GF-D8 (cell line): ENCODE data around the gene DCBLD2.

Source experiments
- DNase-seq: peaks from one replicate; lab custom pipeline; 2025; lab: John Stamatoyannopoulos, UW

The DCBLD2 gene

GRCh38 chr3:98829246-98829832 is 72.2 kb downstream of the DCBLD2 start:
- no peak for DNase-seq

- DNase-seq: no peak
Observed at GRCh38 chr3:98827221-98827920, 74.1 kb downstream of the DCBLD2 start.

DNA sequence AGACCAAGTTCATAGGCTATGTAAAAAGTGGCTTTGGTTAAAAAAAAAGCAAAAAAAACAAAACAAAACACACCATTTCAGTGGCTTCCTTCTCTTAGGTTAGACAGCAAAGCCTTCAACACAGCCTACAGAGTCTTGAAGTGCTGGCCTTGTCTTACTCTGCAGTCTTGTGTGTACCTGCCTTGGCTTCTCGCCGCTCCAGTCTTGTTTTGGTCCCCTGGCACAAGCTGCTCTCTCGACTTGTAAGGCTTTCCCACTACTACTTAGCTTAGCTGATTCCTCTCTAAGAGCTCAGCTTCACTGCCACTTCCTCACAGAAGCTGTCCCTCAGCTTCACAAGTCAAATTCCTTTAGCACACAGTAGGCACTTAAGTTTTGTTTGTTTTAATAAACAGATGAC is 75.4 kb downstream of the DCBLD2 start:
- DNase-seq: no peak

GRCh38 chr3:98824256-98824655 is 77.2 kb downstream of the DCBLD2 start:
- no peak for DNase-seq

DNA sequence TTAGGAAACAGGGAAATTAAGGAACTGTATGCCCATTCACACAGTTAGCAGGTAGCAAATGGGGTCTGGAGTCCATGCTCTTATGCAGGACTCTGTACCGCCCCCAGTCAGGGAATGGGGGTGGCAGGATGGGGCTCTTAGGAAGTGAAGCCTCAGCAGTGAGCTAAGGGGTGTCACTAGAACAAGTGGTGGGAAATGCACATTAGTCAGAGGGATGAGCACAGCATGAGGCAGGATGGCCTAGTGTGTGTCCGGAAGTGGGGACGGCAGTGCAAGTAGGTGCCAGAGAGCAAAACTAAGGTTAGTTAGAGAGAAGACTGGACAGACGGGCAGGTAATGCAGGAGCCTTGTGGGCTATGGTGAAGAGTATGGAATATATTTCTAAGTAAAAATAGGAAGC is 77.7 kb downstream of the DCBLD2 start:
- DNase-seq: no peak

GRCh38 chr3:98821063-98821462 is 80.4 kb downstream of the DCBLD2 start:
- no peak for DNase-seq

- peak; percentile 6 for DNase-seq
Observed at GRCh38 chr3:98817547-98818041, 83.9 kb downstream of the DCBLD2 start.

GRCh38 chr3:98814817-98815420 is 86.6 kb downstream of the DCBLD2 start:
- no peak for DNase-seq

DNA sequence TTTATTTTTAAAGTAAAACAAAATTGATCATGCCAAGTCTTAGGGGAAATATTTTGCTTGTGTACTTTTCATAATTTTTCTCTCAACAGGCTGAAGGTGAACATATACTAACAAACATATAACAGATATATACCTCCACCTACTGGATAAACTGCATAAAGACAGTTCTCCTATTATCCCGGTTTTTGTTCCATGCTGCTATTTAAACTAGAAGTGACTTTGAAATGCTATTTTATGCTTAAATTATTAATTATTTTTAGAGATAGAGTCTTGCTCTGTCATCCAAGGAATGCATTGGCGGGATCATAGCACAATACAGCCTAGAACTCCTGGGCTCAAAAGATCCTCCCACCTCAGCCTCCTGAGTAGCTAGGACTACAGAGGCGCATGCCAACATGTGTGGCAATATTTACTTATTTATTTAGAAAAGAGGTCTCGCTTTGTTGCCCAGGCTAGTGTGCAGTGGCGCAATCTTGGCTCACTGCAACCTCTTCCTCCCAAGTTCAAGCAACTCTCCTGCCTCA is 88.6 kb downstream of the DCBLD2 start:
- DNase-seq: peak; percentile 43

- no peak for DNase-seq
Observed at GRCh38 chr3:98811048-98811447, 90.4 kb downstream of the DCBLD2 start.

DNA sequence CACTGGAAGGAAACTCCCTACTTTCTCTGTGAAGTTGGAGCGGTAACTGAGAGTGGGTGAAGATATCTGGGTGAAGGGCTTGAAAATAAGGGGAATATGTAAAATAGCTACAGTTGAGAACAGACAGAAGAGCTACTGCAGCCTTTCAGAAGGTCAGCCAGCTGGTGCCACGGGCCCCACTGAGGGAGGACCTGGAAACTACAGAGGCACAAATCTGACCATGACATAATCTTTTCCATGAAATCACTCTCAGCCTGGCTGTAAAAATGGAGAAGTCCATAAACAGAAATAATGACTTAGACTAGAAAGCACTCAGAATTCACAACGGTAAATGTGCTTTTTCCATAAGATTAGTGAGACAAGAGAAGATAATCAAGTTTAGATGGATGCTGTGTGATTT is 91.9 kb downstream of the DCBLD2 start:
- peak; percentile 56 for DNase-seq

DNA sequence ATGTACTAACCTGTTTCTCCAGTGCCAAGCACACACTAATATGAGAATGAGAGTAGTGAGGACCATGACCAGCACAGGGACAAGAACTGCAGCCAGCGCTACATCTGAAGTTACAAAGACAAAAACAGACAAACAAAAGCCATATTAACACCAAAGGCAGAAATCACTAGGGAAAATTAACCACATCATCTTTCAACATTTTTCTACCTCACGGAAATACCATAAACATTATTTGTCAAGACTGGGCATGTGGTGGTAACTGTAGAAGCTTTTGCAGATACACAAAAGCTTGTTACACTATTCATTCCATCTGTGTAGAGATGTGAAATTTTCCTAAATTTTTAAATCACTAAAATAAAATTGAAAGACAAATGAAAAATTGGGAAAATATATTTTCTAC is 93.4 kb downstream of the DCBLD2 start:
- no peak for DNase-seq

DNA sequence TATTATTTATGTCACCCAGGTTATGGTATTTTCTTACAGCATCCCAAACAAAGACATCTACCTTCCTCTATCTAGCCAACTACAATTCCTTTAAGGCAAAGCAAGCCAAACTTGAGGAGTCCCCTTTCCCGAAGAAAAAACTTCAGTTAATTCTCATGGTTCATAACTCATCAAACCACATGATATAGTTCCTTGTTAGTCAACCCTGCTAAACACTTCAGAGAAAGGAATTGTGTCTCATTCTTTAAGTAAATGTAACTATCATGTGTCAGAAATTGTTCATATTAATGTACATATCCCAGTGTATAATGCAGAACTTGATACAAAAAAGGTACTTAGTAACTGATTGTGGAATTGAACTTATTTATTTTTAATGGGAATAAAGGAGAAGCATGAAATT is 93.9 kb downstream of the DCBLD2 start:
- no peak for DNase-seq

- DNase-seq: no peak
Observed at GRCh38 chr3:98807011-98807410, 94.5 kb downstream of the DCBLD2 start.

DNA sequence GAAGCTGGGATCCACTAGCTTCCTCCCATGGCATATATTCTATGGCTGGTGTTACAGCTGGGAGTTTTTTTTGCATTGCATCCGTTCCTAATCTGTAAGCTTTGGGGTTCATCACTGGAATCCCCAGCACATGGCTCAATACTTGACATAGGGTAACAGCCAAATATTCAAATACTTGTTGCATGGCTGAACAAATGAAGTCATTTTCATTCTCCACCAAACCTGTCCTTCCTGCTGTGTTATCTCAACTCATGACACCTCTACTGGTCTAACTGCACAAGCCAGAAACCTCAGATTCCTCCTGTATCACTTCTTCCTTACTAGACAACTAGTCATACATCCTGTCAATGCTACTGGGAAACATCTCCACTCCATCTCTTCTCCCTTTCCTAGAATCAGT is 95.0 kb downstream of the DCBLD2 start:
- DNase-seq: no peak

GRCh38 chr3:98805571-98805970 is 95.9 kb downstream of the DCBLD2 start:
- DNase-seq: no peak

DNA sequence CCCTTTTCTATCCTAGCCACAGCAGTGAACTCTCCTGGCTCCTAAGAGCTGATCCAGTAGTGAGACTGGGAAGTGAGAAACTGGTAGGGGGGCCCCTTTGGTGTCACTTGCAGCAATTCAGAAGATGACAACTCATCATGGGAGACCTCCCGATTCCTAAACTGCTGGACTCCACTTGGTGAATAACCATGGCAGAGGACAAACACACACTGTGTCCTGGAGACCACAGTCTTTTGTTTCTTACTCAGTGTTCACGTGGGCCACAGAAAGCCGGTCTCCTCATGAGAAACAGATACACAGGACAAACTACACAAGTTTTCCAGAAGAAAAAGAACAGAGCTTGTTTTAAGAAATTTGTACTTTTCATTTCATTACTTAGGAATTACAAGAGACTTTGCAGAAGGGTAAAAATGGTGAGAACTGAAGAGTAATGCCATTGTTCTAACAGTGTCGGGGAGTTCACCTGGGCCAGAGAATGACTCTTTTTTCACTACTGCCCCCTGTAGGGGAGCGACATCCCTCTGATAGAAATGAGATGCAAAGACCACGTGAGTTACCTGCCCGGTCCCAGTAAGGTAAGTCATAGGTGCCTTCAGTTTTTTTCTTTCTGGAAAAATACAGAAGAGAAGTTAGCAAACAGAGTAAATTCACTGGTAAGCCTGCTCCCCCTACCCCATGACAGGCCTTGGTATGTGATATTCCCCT is 100.3 kb downstream of the DCBLD2 start:
- DNase-seq: no peak

DNA sequence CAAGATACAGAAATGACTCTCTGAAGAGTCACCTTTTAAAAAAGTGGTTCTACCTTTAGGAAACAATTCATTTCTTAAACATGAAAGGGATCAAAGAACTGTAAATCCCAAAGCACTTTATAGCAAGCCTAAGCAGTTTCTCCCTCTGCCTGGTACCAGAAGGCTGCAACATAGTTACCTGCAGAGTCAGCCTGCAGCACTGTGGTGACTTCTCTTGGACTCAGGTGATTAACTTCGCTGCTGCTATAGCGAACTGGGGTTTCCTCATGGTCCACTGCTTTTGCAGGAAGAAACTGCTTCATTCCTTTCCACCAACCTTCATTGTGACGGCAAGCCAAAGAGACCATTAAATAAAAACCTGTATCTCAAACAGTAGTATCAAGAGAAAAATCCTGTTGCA is 101.1 kb downstream of the DCBLD2 start:
- no peak for DNase-seq

DNA sequence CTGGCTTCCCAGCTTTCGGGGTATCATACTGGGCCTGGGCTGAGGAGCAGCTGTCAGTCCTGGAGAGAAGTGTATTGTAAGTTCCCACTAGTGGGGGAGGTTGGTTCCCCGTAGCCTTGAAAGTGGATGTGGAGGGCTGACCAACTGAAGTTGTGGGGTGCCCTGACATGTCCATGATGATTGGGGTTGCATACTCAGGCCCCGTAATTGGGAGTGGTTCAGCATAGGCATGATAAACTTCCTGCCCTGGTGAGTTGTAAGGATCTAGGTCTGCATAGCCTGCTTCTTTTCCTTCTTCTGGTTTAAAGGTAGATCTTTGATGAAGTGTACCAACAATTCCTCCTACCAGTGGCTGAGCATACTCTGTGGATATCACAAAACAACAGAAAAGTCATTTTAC is 102.0 kb downstream of the DCBLD2 start:
- DNase-seq: no peak

DNA sequence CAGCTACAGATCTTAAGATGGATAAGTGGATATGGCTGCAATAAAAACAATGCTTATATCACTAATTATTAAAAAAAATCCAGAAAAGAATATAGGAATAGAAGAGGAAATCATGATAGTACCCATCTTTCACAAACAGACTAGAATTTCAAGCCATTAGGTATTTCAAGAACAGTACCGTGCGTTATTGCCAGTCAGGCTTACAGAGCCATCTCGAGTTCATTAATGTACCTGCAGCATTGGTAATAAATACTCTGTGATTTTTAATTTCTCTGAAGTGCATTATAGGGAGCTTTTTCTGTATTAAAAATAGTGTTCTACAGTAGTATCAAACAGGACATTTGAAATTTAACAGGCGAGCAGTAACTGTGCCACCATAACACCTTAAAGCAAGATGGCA is 102.7 kb downstream of the DCBLD2 start:
- no peak for DNase-seq

DNA sequence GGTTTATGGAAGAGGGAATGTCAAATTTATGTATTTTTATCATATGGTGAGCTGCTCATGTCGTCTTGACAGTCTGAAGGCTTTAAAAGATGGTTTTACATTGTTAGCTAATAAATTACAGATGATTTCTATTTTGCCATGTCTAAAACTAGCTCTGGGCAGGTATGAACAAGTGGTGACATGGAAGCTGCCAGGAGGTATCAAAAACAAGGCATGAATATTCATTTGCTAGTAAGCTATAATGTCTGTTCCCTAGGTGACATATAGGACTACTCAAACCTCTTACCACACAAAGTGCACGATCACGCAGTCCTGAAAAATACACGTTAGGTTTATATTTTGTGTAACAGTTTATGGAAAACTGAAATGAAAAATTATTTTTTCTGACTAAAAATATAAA is 103.6 kb downstream of the DCBLD2 start:
- DNase-seq: no peak

- no peak for DNase-seq
Observed at GRCh38 chr3:98796334-98796733, 105.2 kb downstream of the DCBLD2 start.

- no peak for DNase-seq
Observed at GRCh38 chr3:98793971-98794370, 107.5 kb downstream of the DCBLD2 start.
